HepG2 (cell line): ENCODE measurements around the gene FUZ. TPM values are rescaled to one million over a fixed set of nuclear protein-coding genes. Genes with fewer than 3 reads are reported as not detected.

Source experiments
- AKNA ChIP-seq: sonication (generic); formaldehyde crosslinking; IDR thresholded peaks from 2 replicates; pipeline ENCODE4 v1.4.0; 2020; ENCODE audit warnings: missing genetic modification reagents, borderline replicate concordance
- ARID4A ChIP-seq: sonication (generic); formaldehyde crosslinking; IDR thresholded peaks from 2 replicates; pipeline ENCODE4 v1.5.0; 2020; ENCODE audit warnings: mild to moderate bottlenecking, missing genetic modification reagents, borderline replicate concordance
- GMEB1 ChIP-seq: sonication (generic); formaldehyde crosslinking; IDR thresholded peaks from 2 replicates; pipeline ENCODE4 v1.5.1; 2020; ENCODE audit warnings: missing genetic modification reagents, mild to moderate bottlenecking, borderline replicate concordance
- KDM2A ChIP-seq: sonication (generic); formaldehyde crosslinking; IDR thresholded peaks from 2 replicates; pipeline ENCODE4 v1.4.0; 2020; ENCODE audit warnings: low read depth, missing genetic modification reagents, borderline replicate concordance
- SRSF1 ChIP-seq: fragments of 200-400 bp; formaldehyde crosslinking; optimal IDR thresholded peaks from 2 replicates; pipeline ENCODE3; 2017; ENCODE audit warnings: mild to moderate bottlenecking, low read depth, low read length, moderate library complexity
- TCF7L2 ChIP-seq: IDR thresholded peaks from 2 replicates; pipeline ENCODE4 v1.6.1; 2011; ENCODE audit warnings: mild to moderate bottlenecking, low read depth, low read length, moderate library complexity
- ZBTB38 ChIP-seq: sonication (generic); formaldehyde crosslinking; IDR thresholded peaks from 2 replicates; pipeline ENCODE4 v1.5.1; 2020; ENCODE audit warnings: mild to moderate bottlenecking, missing genetic modification reagents
- ZBTB44 ChIP-seq: sonication (generic); formaldehyde crosslinking; IDR thresholded peaks from 2 replicates; pipeline ENCODE4 v1.4.0; 2020; ENCODE audit warnings: missing genetic modification reagents
- ZMYM4 ChIP-seq: sonication (generic); formaldehyde crosslinking; IDR thresholded peaks from 2 replicates; pipeline ENCODE4 v1.8.1; 2023; ENCODE audit warnings: mild to moderate bottlenecking, missing genetic modification reagents
- ZNF670 ChIP-seq: sonication (generic); formaldehyde crosslinking; IDR thresholded peaks from 2 replicates; pipeline ENCODE4 v1.8.0; 2022; ENCODE audit warnings: mild to moderate bottlenecking, missing genetic modification reagents, borderline replicate concordance
- polyA plus RNA-seq, 8 experiments: library from polyadenylated mRNA; depleted of rRNA in 3 of 8; stranded (reverse) in 7 of 8; unstranded in 1 of 8; fragments of >200 nt; fragmentation: Illumina TruSeq in 4 of 8; extraction: Trizol in 4 of 8; gene quantifications; 2 replicates each; pipeline versions ENCODE4 v1.2.1 to v1.2.3, GENCODE V29; 2011 to 2016; ENCODE audit warnings: low read depth in 4 of 8, missing spikeins in 1 of 8, mixed read lengths in 1 of 8; ENCODE audit not compliant: insufficient read depth in 1 of 8
- total RNA-seq, 5 experiments: library from RNA; depleted of rRNA; stranded (reverse); fragments of >200 nt; fragmentation: Illumina TruSeq; extraction: Trizol; gene quantifications; 2 replicates each; pipeline ENCODE4 v1.2.3, GENCODE V29; 2016; ENCODE audit warnings: low read depth in 1 of 5

FUZ gene
- total and polyA plus RNA-seq, 2 of the 13 experiments (the other 11 are each of a cell fraction or from before 2014, with no cell fraction given): 0.08 TPM; not detected in 1

- TF ChIP-seq ZBTB38 (CRISPR knock-in tag) (0 out of 2 replicates have a peak, but pooled peaks have one; percentile 35), GMEB1 (CRISPR knock-in tag) (no peak), ZNF670 (CRISPR knock-in tag) (no peak), TCF7L2 (no peak), KDM2A (CRISPR knock-in tag) (peak; percentile 44; the same call in 1 of the 2 replicates), ZMYM4 (CRISPR knock-in tag) (no peak), SRSF1 (peak; percentile 38), ARID4A (peak; percentile 65), AKNA (CRISPR knock-in tag) (no peak), ZBTB44 (CRISPR knock-in tag) (no peak)
These were observed 38.6 kb upstream of the FUZ start (continued) for GRCh38 chr19:49851456-49852259.
